Trophoblast cell (in vitro differentiated cells and primary cell): ENCODE data around the gene S100A16.

ENCODE experiments used
- DNase-seq, 2 donors: peaks; one replicate each; pipeline ENCODE4 v3.0.0-alpha.2; 2016
- H2AFZ ChIP-seq: 2 replicates; pipeline ENCODE4 v1.6.1; 2013; ENCODE audit warnings: low read length, moderate library complexity, mild to moderate bottlenecking; ENCODE audit not compliant: insufficient read depth, poor library complexity
- H2AK5ac ChIP-seq: 2 replicates; pipeline ENCODE4 v1.6.1; 2013; ENCODE audit warnings: mild to moderate bottlenecking, low read length
- H2BK120ac ChIP-seq: 2 replicates; pipeline ENCODE4 v1.6.1; 2013; ENCODE audit warnings: low read length, mild to moderate bottlenecking, moderate library complexity; ENCODE audit not compliant: insufficient read depth, poor library complexity
- H2BK12ac ChIP-seq: 2 replicates; pipeline ENCODE4 v1.6.1; 2013; ENCODE audit warnings: mild to moderate bottlenecking, low read length, moderate library complexity
- H2BK5ac ChIP-seq: 2 replicates; pipeline ENCODE4 v1.6.1; 2013; ENCODE audit warnings: low read length, low read depth, moderate library complexity, mild to moderate bottlenecking; ENCODE audit not compliant: poor library complexity
- H3K14ac ChIP-seq: 2 replicates; pipeline ENCODE4 v1.6.1; 2013; ENCODE audit warnings: mild to moderate bottlenecking, low read length
- H3K18ac ChIP-seq: 2 replicates; pipeline ENCODE4 v1.6.1; 2013; ENCODE audit warnings: mild to moderate bottlenecking, low read length
- H3K23ac ChIP-seq: 2 replicates; pipeline ENCODE4 v1.6.1; 2013; ENCODE audit warnings: low read length
- H3K27ac ChIP-seq: 2 replicates; pipeline ENCODE4 v1.5.1; 2013; ENCODE audit warnings: low read depth, mild to moderate bottlenecking, inconsistent platforms, low read length, moderate library complexity
- H3K27me3 ChIP-seq: 2 replicates; pipeline ENCODE4 v1.6.1; 2013; ENCODE audit warnings: inconsistent platforms, mild to moderate bottlenecking, low read length, moderate library complexity; ENCODE audit not compliant: insufficient read depth
- H3K36me3 ChIP-seq, 2 experiments: 1 replicate in 1 of 2; 2 replicates in 1 of 2; pipeline ENCODE4 v1.6.1; 2013; ENCODE audit warnings: low read length in 2 of 2, mild to moderate bottlenecking in 2 of 2, moderate library complexity in 1 of 2; ENCODE audit not compliant: insufficient read depth in 2 of 2, control insufficient read depth in 1 of 2
- H3K4ac ChIP-seq: 2 replicates; pipeline ENCODE4 v1.6.1; 2013; ENCODE audit warnings: low read depth, mild to moderate bottlenecking, low read length, moderate library complexity
- H3K4me1 ChIP-seq, 2 experiments: 1 replicate in 1 of 2; 2 replicates in 1 of 2; pipeline ENCODE4 v1.6.1; 2013; ENCODE audit warnings: low read length in 2 of 2, mild to moderate bottlenecking in 2 of 2, moderate library complexity in 1 of 2; ENCODE audit not compliant: insufficient read depth in 2 of 2, control insufficient read depth in 1 of 2
- H3K4me2 ChIP-seq: 2 replicates; pipeline ENCODE4 v1.6.1; 2013; ENCODE audit warnings: inconsistent platforms, mild to moderate bottlenecking, low read length, moderate library complexity
- H3K4me3 ChIP-seq: 2 replicates; pipeline ENCODE4 v1.5.1; 2013; ENCODE audit warnings: mild to moderate bottlenecking, low read depth, low read length, inconsistent platforms
- H3K79me1 ChIP-seq: one replicate; pipeline ENCODE4 v1.6.1; 2013; ENCODE audit warnings: low read length
- H3K79me2 ChIP-seq: 2 replicates; pipeline ENCODE4 v1.6.1; 2013; ENCODE audit warnings: low read length, mild to moderate bottlenecking; ENCODE audit not compliant: control insufficient read depth, insufficient read depth, poor library complexity
- H3K9ac ChIP-seq: 2 replicates; pipeline ENCODE4 v1.6.1; 2013; ENCODE audit warnings: mild to moderate bottlenecking, low read length
- H3K9me3 ChIP-seq: 2 replicates; pipeline ENCODE4 v1.6.1; 2013; ENCODE audit warnings: low read depth, mild to moderate bottlenecking, control low read depth, inconsistent platforms, low read length; ENCODE audit not compliant: insufficient read depth
- H4K12ac ChIP-seq: 2 replicates; pipeline ENCODE4 v1.6.1; 2013; ENCODE audit warnings: low read depth, mild to moderate bottlenecking, low read length, moderate library complexity
- H4K8ac ChIP-seq: 2 replicates; pipeline ENCODE4 v1.6.1; 2013; ENCODE audit warnings: low read depth, mild to moderate bottlenecking, low read length, moderate library complexity
- H4K91ac ChIP-seq: one replicate; pipeline ENCODE4 v1.6.1; 2013; ENCODE audit warnings: low read depth, mild to moderate bottlenecking, low read length, moderate library complexity
- WGBS: extraction: QIAGEN DNeasy Blood & Tissue Kit; methylation state at CpG from one replicate; pipeline ENCODE4 v1.1.7; 2013; ENCODE audit warnings: missing lambda C conversion rate; ENCODE audit not compliant: insufficient read length, insufficient coverage; ENCODE audit errors: extremely low coverage; 5-methylcytosine and 5-hydroxymethylcytosine counted together

S100A16 gene

GRCh38 chr1:153626477-153626903, 13.6 kb upstream of the S100A16 start:
- Histone ChIP-seq H3K4ac (peak overlapping the region; percentile 83), H3K4me1 (peaks cover 25 to 27% of the 10 kb centered on the region in 2 experiments), H2BK5ac (peak overlapping the region; percentile 93), H3K4me3 (peak overlapping the region; percentile 69), H3K4me2 (peak overlapping the region; percentile 76), H4K8ac (peak overlapping the region; percentile 2), H4K91ac (peak overlapping the region; percentile 92), H4K12ac (no peak overlapping the region), H3K18ac (peak overlapping the region; percentile 39), H2AK5ac (peak overlapping the region; percentile 14), H2BK12ac (peak overlapping the region; percentile 47), H3K36me3 (peaks cover 5 to 21% of the 10 kb centered on the region in 2 experiments), H3K79me1 (peaks cover 19% of the 10 kb centered on the region), H2BK120ac (peak overlapping the region; percentile 73), H3K14ac (peak overlapping the region; percentile 95), H3K9ac (peak overlapping the region; percentile 57), H3K27ac (peak overlapping the region; percentile 94), H3K27me3 (no peaks in the 10 kb centered on the region), H3K23ac (no peak overlapping the region), H3K9me3 (no peaks in the 10 kb centered on the region), H2AFZ (no peak overlapping the region), H3K79me2 (peaks cover 11% of the 10 kb centered on the region)
- no CpG with 5 or more reads among the region's 3 CpGs for WGBS
- no peak for DNase-seq

GRCh38 chr1:153624965-153625611, 12.2 kb upstream of the S100A16 start:
- H4K12ac ChIP-seq: no peak overlapping the region
- H3K14ac ChIP-seq: no peak overlapping the region
- no CpG with 5 or more reads among the region's 10 CpGs for WGBS

GRCh38 chr1:153623101-153623500, 10.2 kb upstream of the S100A16 start:
- Histone ChIP-seq H4K91ac (no peak overlapping the region), H3K18ac (no peak overlapping the region), H3K4ac (no peak overlapping the region), H3K79me2 (peaks cover 11% of the 10 kb centered on the region), H3K27me3 (no peaks in the 10 kb centered on the region), H3K4me1 (peaks cover 22% of the 10 kb centered on the region in 2 experiments), H2AK5ac (no peak overlapping the region), H3K14ac (no peak overlapping the region), H3K27ac (no peak overlapping the region), H3K36me3 (peaks cover 15 to 34% of the 10 kb centered on the region in 2 experiments), H3K9ac (no peak overlapping the region), H2BK12ac (no peak overlapping the region), H2AFZ (no peak overlapping the region), H2BK5ac (no peak overlapping the region), H4K12ac (no peak overlapping the region), H3K4me2 (no peak overlapping the region), H3K79me1 (peaks cover 17% of the 10 kb centered on the region), H3K23ac (no peak overlapping the region), H3K9me3 (no peaks in the 10 kb centered on the region), H4K8ac (no peak overlapping the region), H3K4me3 (no peak overlapping the region), H2BK120ac (no peak overlapping the region)
- no CpG with 5 or more reads among the region's 7 CpGs for WGBS
- DNase-seq: no peak

More at GRCh38 chr1:153624965-153625611, 12.2 kb upstream of the S100A16 start:
- Histone ChIP-seq H2BK5ac (no peak overlapping the region), H2AFZ (no peak overlapping the region), H3K18ac (no peak overlapping the region), H4K91ac (no peak overlapping the region), H3K4ac (no peak overlapping the region), H3K9ac (no peak overlapping the region), H4K8ac (no peak overlapping the region), H3K36me3 (peaks cover 9 to 21% of the 10 kb centered on the region in 2 experiments), H3K4me2 (peak overlapping the region; percentile 28), H3K23ac (no peak overlapping the region), H3K79me1 (peaks cover 19% of the 10 kb centered on the region), H3K4me3 (no peak overlapping the region), H3K27ac (no peak overlapping the region), H3K79me2 (peaks cover 11% of the 10 kb centered on the region), H2BK12ac (no peak overlapping the region), H3K27me3 (no peaks in the 10 kb centered on the region), H2BK120ac (no peak overlapping the region), H2AK5ac (no peak overlapping the region), H3K9me3 (no peaks in the 10 kb centered on the region), H3K4me1 (peaks cover 25 to 26% of the 10 kb centered on the region in 2 experiments)
- DNase-seq: no peak

- Histone ChIP-seq H3K9me3 (no peaks in the 10 kb centered on the region), H3K36me3 (peaks cover 12 to 25% of the 10 kb centered on the region in 2 experiments), H3K27ac (no peak overlapping the region), H3K14ac (no peak overlapping the region), H3K4ac (no peak overlapping the region), H2AK5ac (no peak overlapping the region), H4K12ac (no peak overlapping the region), H3K23ac (no peak overlapping the region), H3K79me1 (peaks cover 9% of the 10 kb centered on the region), H2BK12ac (no peak overlapping the region), H3K9ac (no peak overlapping the region), H3K18ac (no peak overlapping the region), H3K4me2 (no peak overlapping the region), H2BK120ac (no peak overlapping the region), H3K27me3 (no peaks in the 10 kb centered on the region), H2BK5ac (no peak overlapping the region), H3K4me1 (peaks cover 13 to 14% of the 10 kb centered on the region in 2 experiments), H3K79me2 (no peaks in the 10 kb centered on the region), H3K4me3 (no peak overlapping the region), H2AFZ (no peak overlapping the region), H4K8ac (no peak overlapping the region), H4K91ac (no peak overlapping the region)
- DNase-seq: no peak
- no CpG with 5 or more reads among the region's 6 CpGs for WGBS
These were observed 6.2 kb upstream of the S100A16 start for GRCh38 chr1:153619171-153619570.
